ENCODE data around the gene CDR2. TPM values are rescaled to one million over a fixed set of nuclear protein-coding genes. Genes with fewer than 3 reads are reported as not detected.

CDR2 gene
- total RNA-seq, 1 experiment from 2014 or later, result 23.9 TPM

DNA sequence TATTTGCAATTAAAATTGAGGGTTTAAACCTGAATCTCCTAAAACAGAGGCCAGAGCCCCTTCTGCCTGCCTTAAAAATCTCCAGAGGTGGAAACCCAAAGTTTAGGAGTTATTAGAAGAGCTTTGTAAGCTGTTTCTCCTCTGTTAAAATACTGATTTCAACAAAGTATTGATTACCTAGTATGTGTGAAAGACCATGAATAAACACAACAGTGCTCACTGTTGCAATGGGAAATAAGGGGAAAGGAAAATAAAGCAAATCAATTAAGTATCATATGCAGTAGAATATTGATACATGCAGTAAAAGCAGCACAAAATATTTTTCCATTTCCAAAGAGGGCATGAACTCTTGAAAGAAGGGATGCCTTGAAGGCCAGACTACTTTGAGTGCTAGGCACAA lies 14.7 kb downstream of the CDR2 start:
- ChIA-PET CTCF (interaction anchor here (1.2 to 2.3 kb wide), 2 partner anchors 8 to 38 kb away, joined by 3 to 7 read pairs; no protein-coding TSS in a partner anchor), POLR2A (interaction anchor here (1.7 to 2.3 kb wide), 2 partner anchors 11 to 13 kb away, joined by 4 to 14 read pairs; no protein-coding TSS in a partner anchor)
- Mint-ChIP-seq H3K27me3 (ENCODE audit: insufficient read depth, unreplicated experiment) (no peaks in the 10 kb centered on the region), H3K4me3 (ENCODE audit: unreplicated experiment) (no peak overlapping the region), H3K4me1 (ENCODE audit: insufficient read depth, unreplicated experiment) (peaks cover 5% of the 10 kb centered on the region), H3K27ac (ENCODE audit: low read depth, unreplicated experiment) (no peak overlapping the region), H3K9me3 (ENCODE audit: unreplicated experiment) (no peaks in the 10 kb centered on the region), H3K36me3 (ENCODE audit: insufficient read depth, unreplicated experiment) (peaks cover 56% of the 10 kb centered on the region)
- DNase-seq (ENCODE audit: unreplicated experiment), result no peak
- BruUV-seq (replicated peaks), result no TSS peak
- intact Hi-C loops (cut with micrococcal nuclease), result no loop called here
- TF ChIP-seq, protein P1, sequence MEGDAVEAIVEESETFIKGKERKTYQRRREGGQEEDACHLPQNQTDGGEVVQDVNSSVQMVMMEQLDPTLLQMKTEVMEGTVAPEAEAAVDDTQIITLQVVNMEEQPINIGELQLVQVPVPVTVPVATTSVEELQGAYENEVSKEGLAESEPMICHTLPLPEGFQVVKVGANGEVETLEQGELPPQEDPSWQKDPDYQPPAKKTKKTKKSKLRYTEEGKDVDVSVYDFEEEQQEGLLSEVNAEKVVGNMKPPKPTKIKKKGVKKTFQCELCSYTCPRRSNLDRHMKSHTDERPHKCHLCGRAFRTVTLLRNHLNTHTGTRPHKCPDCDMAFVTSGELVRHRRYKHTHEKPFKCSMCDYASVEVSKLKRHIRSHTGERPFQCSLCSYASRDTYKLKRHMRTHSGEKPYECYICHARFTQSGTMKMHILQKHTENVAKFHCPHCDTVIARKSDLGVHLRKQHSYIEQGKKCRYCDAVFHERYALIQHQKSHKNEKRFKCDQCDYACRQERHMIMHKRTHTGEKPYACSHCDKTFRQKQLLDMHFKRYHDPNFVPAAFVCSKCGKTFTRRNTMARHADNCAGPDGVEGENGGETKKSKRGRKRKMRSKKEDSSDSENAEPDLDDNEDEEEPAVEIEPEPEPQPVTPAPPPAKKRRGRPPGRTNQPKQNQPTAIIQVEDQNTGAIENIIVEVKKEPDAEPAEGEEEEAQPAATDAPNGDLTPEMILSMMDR (IDR thresholded peaks at IDR 0.05; ENCODE audit: unreplicated experiment), result no peak

GRCh38 chr16:22358000-22358399 lies 16.4 kb downstream of the CDR2 start:
- POLR2A ChIA-PET, result interaction anchor here (0.7 to 2.9 kb wide), 6 partner anchors 9 to 79 kb away, joined by 3 to 19 read pairs (median 4); no protein-coding TSS in a partner anchor
- CTCF ChIA-PET, result interaction anchor here (2.3 kb wide), 1 partner anchor 10 kb away, joined by 7 read pairs; no protein-coding TSS in a partner anchor
- no peak overlapping the region for H3K27ac Mint-ChIP-seq (ENCODE audit: low read depth, unreplicated experiment)
- H3K4me1 Mint-ChIP-seq (ENCODE audit: insufficient read depth, unreplicated experiment), result peaks cover 21% of the 10 kb centered on the region
- no peak overlapping the region for H3K4me3 Mint-ChIP-seq (ENCODE audit: unreplicated experiment)
- peaks cover 45% of the 10 kb centered on the region for H3K36me3 Mint-ChIP-seq (ENCODE audit: insufficient read depth, unreplicated experiment)
- no peaks in the 10 kb centered on the region for H3K27me3 Mint-ChIP-seq (ENCODE audit: insufficient read depth, unreplicated experiment)
- no TSS peak for BruUV-seq (replicated peaks)
- no peaks in the 10 kb centered on the region for H3K9me3 Mint-ChIP-seq (ENCODE audit: unreplicated experiment)
- intact Hi-C loops (cut with micrococcal nuclease), result no loop called here
- DNase-seq (ENCODE audit: unreplicated experiment), result no peak
- TF ChIP-seq, protein P1 (IDR thresholded peaks at IDR 0.05; ENCODE audit: unreplicated experiment), result no peak

GRCh38 chr16:22357635-22357971 lies 16.8 kb downstream of the CDR2 start:
- H3K27me3 Mint-ChIP-seq (ENCODE audit: insufficient read depth, unreplicated experiment), result no peaks in the 10 kb centered on the region
- H3K27ac Mint-ChIP-seq (ENCODE audit: low read depth, unreplicated experiment), result no peak overlapping the region
- no peak for DNase-seq (ENCODE audit: unreplicated experiment)
- no TSS peak for BruUV-seq (replicated peaks)
- peaks cover 41% of the 10 kb centered on the region for H3K36me3 Mint-ChIP-seq (ENCODE audit: insufficient read depth, unreplicated experiment)
- H3K9me3 Mint-ChIP-seq (ENCODE audit: unreplicated experiment), result no peaks in the 10 kb centered on the region
- ChIA-PET CTCF (interaction anchor here (0.7 to 2.3 kb wide), 2 partner anchors 10 to 174 kb away, joined by 3 to 7 read pairs; no protein-coding TSS in a partner anchor), POLR2A (interaction anchor here (0.8 to 2.9 kb wide), 4 partner anchors 9 to 15 kb away, joined by 3 to 19 read pairs (median 9); no protein-coding TSS in a partner anchor)
- TF ChIP-seq, protein P1 (IDR thresholded peaks at IDR 0.05; ENCODE audit: unreplicated experiment), result no peak
- intact Hi-C loops (cut with micrococcal nuclease), result no loop called here
- H3K4me3 Mint-ChIP-seq (ENCODE audit: unreplicated experiment), result no peak overlapping the region
- H3K4me1 Mint-ChIP-seq (ENCODE audit: insufficient read depth, unreplicated experiment), result peaks cover 21% of the 10 kb centered on the region

GRCh38 chr16:22356930-22357634 lies 17.3 kb downstream of the CDR2 start:
- TF ChIP-seq, protein P1 (IDR thresholded peaks at IDR 0.05; ENCODE audit: unreplicated experiment), result no peak
- H3K9me3 Mint-ChIP-seq (ENCODE audit: unreplicated experiment), result no peaks in the 10 kb centered on the region
- H3K36me3 Mint-ChIP-seq (ENCODE audit: insufficient read depth, unreplicated experiment), result peaks cover 44% of the 10 kb centered on the region
- H3K4me1 Mint-ChIP-seq (ENCODE audit: insufficient read depth, unreplicated experiment), result peaks cover 21% of the 10 kb centered on the region
- intact Hi-C loops (cut with micrococcal nuclease), result no loop called here
- BruUV-seq (replicated peaks), result no TSS peak
- H3K27ac Mint-ChIP-seq (ENCODE audit: low read depth, unreplicated experiment), result no peak overlapping the region
- CTCF ChIA-PET, result interaction anchor here (0.7 kb wide), 1 partner anchor 174 kb away, joined by 3 read pairs; no protein-coding TSS in a partner anchor
- no peak overlapping the region for H3K4me3 Mint-ChIP-seq (ENCODE audit: unreplicated experiment)
- DNase-seq (ENCODE audit: unreplicated experiment), result no peak
- POLR2A ChIA-PET, result interaction anchor here (0.7 to 2.9 kb wide), 5 partner anchors 8 to 18 kb away, joined by 3 to 19 read pairs (median 4); no protein-coding TSS in a partner anchor
- no peaks in the 10 kb centered on the region for H3K27me3 Mint-ChIP-seq (ENCODE audit: insufficient read depth, unreplicated experiment)

Data from MCF 10A (cell line).